Measurements from ENCODE around the gene WDR54.
A peak's percentile ranks its signal among the peaks of the same experiment; 100 is the strongest.

The WDR54 gene, protein sequence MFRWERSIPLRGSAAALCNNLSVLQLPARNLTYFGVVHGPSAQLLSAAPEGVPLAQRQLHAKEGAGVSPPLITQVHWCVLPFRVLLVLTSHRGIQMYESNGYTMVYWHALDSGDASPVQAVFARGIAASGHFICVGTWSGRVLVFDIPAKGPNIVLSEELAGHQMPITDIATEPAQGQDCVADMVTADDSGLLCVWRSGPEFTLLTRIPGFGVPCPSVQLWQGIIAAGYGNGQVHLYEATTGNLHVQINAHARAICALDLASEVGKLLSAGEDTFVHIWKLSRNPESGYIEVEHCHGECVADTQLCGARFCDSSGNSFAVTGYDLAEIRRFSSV

GRCh38 chr2:74421221-74421870, at the start of gene WDR54, which contains the start of gene C2orf81:
Gene WDR54, plus strand, starts transcription at chr2:74421730. Its CDS starts 424 bp downstream, at chr2:74422154.
Gene C2orf81, minus strand, starts transcription at chr2:74421619. Its CDS starts 59 bp downstream, at chr2:74421560.
- DNase-seq (ENCODE audit: low read depth in 3 of 3): peak; percentile 86 to 88 (median 86)

GRCh38 chr2:74372674-74373073, 48.9 kb upstream of the WDR54 start:
- DNase-seq (ENCODE audit: low read depth in 3 of 3): no peak

DNA sequence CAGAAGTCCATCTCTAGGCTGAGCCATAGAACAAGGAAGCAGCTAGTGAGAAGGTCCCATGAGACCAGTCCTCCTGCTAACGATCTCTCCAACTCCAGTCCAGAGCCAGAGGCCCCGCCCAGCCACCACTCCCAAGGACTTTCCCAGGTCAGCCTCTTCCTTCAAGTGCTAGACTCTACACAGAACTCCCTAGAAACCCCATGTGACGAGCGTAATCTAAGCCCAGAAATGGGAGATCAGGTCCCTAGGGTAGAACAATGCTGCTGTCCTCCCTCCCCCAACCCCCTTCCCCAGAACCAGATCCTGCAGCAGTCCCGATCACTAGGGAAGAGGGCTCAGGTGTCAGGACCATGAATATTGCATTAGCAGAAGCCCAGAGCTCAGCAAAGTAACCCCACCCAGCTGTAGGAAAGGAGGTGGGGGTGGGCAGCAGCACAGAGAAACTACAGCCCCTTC, 48.3 kb upstream of the WDR54 start:
- DNase-seq (ENCODE audit: low read depth in 3 of 3): no peak

DNA sequence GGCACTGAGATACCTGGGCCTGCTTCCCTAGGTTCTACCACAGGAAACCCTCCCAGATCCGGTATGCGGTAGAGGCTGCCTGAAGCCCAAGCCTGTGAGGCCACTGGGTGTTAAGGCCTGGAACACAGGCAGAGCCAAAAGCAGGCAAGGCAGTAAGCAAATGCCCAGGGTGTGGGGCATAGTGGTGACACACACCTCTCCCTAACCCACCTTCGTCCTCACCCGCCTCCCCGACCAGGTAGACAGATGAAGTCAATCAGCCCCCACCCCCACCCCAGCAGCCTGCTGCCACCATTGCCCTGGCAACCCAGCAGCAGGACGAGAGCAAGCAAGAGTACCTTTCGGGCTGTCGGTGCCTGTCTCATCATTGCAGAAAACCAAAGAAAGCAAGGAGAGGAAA, 47.5 kb upstream of the WDR54 start:
- no peak for DNase-seq (ENCODE audit: low read depth in 3 of 3)

GRCh38 chr2:74374509-74375205, 46.9 kb upstream of the WDR54 start:
- no peak for DNase-seq (ENCODE audit: low read depth in 3 of 3)

DNA sequence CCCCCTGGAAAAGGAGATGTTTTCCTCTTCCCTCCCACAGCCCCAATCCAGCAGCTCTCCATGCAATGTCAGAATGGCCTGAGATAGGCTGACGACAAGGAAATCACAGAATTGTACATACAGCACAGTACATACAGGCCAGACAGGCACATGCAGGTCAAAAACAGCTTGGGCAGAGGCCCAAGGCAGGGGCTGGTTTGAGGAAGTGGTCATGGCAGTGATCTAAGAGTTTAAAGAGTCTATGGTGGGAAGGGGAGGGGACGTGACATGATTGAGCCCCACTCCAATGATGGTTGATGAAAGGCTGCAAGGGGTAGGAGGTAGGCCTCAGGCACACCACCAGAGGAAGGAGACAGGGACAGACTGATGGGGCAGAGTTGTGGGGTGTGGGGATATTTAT, 45.7 kb upstream of the WDR54 start:
- no peak for DNase-seq (ENCODE audit: low read depth in 3 of 3)

GRCh38 chr2:74378007-74378406, 43.5 kb upstream of the WDR54 start:
- no peak for DNase-seq (ENCODE audit: low read depth in 3 of 3)

GRCh38 chr2:74379851-74380789, 41.4 kb upstream of the WDR54 start, which contains the start of gene DCTN1:
Gene DCTN1, minus strand, starts transcription at chr2:74380311. Its CDS starts 274 bp downstream, at chr2:74380037.
- DNase-seq (ENCODE audit: low read depth in 3 of 3): peak in 1 of 3 experiments; percentile 2

- DNase-seq (ENCODE audit: low read depth in 3 of 3): no peak
These were observed 39.8 kb upstream of the WDR54 start for GRCh38 chr2:74381751-74382150.

DNA sequence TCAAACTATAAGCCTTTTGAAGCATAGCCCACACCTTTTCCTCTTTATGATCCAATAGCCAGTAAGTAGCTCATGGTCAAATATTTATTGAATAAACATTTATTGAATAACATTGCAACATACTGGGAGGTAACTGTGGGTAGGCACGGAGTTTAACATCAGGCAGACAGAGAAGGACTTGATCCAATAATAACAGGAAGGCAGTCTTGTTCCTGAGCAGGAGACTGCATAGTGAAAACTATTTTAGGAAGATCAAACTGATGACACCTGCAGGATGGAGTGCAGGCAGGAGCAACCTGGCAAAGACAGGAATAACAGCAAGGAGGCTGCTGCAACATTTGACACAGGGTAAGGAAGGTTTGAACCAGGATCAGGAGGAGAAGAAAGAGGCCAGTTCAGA, 38.3 kb upstream of the WDR54 start:
- DNase-seq (ENCODE audit: low read depth in 3 of 3): no peak

DNA sequence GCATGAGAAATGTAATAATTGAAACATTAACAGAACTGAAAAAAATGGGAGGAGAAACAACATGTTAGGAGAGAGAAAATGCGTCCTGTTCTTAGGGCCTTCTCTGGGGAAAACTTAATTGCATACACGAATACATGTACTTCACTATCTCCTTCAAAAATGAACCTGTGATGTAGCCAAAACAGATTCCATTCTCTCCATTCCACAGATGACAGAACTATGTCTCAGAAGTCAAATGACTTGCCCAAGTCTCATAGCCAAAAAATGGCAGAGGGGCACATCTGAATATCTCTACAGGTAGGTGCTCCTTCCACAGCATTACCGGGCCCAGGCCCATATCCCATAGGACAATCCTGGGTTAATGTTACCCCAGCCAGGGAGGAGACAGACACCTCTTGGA, 37.5 kb upstream of the WDR54 start:
- DNase-seq (ENCODE audit: low read depth in 3 of 3): no peak

DNA sequence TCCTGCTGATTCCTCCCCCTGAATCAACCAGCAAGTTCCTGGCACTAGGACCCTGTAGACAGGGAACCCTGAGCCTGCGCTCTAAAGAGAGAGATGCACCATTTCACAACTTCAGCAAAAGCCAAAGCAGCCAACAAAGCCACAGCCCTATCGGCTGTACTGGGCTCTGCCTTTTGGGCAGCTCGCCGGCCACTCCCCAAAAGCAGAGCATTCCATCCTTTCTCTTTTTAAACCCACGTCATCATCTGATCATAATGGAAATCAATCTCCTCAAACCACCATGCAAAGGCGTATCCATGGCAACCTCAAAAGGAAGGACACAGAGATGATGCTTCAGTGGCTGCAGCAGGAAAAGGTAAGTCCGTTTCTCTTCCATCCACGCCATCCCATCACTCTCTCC, 36.1 kb upstream of the WDR54 start:
- no peak for DNase-seq (ENCODE audit: low read depth in 3 of 3)

DNA sequence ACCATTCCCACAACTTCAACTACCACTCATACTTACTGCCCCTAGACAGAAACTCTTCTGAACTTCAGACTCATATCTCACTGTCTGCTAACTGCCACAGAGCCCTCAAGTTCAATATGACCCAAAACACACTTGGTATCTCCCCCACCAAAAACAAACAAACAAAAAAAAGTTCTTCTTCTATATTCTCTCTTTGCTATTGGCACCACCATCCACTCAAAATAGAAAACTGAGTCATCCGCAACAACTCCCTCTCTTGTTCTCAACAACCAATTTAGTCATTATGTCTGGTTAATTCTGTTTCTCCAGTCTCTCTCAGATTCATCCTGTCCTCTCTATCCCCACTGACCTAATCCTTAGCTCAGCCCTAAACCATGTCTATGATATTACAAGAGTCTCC, 34.2 kb upstream of the WDR54 start:
- DNase-seq (ENCODE audit: low read depth in 3 of 3): no peak

DNA sequence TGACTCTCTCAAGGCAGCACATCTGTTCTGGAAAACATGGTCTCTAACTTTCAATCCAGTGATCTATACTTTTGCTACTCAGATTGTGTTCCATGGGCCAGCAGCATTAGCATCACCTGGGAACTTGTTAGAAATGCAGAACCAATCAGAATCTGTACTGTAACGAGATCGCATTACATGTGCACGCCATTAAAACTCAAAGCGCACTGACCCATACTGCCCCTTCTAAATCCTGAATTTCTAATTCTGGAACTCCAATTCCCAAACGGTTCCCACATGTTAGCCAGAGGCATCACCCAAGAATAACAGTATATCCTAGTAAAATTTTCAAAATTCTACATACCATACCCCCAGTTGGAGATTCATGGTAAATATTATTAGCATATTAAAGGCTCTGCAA, 30.9 kb upstream of the WDR54 start:
- no peak for DNase-seq (ENCODE audit: low read depth in 3 of 3)

DNA sequence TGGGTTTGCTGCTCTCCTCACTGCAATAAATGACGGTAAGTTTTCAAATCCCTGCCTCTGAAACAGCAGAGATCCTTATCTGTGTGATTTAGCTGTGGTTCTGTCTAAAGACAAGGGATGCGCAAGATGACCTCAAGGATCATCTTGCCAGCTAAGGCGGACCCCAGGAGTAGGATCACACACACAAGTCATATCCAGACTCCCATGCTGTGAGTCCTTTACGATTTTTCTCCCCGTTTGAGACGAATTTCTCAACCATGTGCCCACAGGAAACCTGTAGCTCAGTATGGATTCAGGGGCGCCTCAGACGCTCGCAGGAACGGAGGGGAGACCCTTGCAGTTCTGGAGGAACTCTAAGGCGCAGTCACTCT, 30.3 kb upstream of the WDR54 start:
- no peak for DNase-seq (ENCODE audit: low read depth in 3 of 3)

GRCh38 chr2:74391580-74392448, 29.7 kb upstream of the WDR54 start:
- DNase-seq (ENCODE audit: low read depth in 3 of 3): peak; percentile 88 to 95 (median 93)

DNA sequence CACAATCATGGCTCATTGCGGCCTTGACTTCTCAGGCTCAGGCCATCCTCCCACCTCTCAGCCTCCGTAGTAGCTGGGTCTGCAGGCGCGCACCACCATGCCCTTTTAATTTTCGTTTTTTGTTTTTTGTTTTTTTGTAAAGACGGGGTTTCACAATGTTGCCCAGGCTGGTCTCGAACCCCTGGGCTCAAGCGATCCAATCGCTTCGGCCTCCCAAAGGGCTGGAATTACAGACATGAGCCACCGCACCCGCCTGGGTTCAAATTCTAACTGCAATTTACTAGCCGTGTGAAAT, 29.1 kb upstream of the WDR54 start:
- DNase-seq (ENCODE audit: low read depth in 3 of 3): no peak

DNA sequence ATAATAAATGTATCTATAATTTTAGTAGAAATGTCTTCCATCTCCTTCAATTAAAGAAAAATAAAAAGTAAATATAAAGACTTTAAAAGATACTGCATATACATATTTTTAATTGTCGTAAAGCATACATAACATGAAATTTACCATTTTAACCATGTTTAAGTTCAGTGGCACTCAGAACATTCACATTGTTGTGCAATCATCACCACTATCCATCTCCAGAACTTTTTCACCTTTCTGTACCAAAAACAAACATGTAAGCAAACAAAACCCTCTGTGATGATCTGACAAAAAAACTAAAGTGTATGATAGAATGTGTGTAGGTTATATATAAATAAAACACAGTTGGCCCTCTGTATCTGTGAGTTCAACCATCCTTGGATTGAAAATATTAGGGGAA, 28.0 kb upstream of the WDR54 start:
- no peak for DNase-seq (ENCODE audit: low read depth in 3 of 3)

DNA sequence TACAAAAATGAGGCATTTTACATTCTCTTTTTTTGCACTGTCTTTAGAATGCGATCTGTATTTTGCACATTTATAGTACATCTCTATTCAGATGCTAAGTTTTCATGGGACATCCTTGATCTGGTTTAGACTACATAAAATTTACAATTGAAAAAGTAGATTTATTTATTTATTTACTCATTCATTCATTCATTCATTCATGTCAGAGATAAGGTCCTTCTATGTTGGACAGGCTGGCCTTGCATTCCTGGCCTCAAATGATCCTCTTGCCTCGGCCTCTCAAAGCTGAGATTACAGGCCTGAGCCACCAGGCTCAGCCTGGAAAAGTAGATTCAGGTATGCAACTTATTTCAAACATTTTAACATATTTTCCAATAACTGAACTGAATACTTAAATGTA, 25.4 kb upstream of the WDR54 start:
- DNase-seq (ENCODE audit: low read depth in 3 of 3): no peak

DNA sequence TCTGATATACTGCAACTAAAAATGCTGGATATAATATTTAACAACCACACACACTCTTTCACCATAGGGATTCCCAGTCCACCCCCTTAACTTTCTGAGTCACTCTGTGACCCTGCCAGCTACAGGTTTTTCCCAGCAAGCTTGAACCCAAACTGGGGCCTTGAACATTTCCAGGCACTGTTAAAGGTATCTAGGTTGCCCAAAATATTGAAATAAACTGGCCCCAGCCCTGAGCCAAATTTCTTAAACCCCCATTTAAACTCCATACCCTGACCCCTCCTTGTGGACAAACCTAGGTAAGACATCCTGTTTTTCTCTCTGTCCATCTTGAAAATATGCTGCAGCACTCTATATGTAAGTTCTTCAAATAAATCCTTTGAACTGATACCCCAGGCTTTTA, 21.7 kb upstream of the WDR54 start:
- DNase-seq (ENCODE audit: low read depth in 3 of 3): no peak

GRCh38 chr2:74401891-74402290, 19.6 kb upstream of the WDR54 start:
- no peak for DNase-seq (ENCODE audit: low read depth in 3 of 3)

All from stimulated activated CD4-positive, alpha-beta T cell treated with anti-CD3 and anti-CD28 coated beads, TNF-alpha, amount 100 ng/mL, for 4 hours (primary cell).